ENCODE measurements around the gene FRMD5. TPM values are rescaled to one million over a fixed set of nuclear protein-coding genes. Genes with fewer than 3 reads are reported as not detected.
"Not testable (repeated sequence)": the region's sequence is repeated elsewhere in the genome, so short reads cannot be mapped to it uniquely, and the experiment has no call there.

FRMD5 gene
- total RNA-seq, 1 experiment from 2014 or later: 5.8 TPM

- no peak for DNase-seq (ENCODE audit: low spot score)
Observed at GRCh38 chr15:43896543-43896942, 298.5 kb downstream of the FRMD5 start.

- DNase-seq (ENCODE audit: low spot score): no peak
Observed at GRCh38 chr15:43895586-43895985, 299.5 kb downstream of the FRMD5 start.

GRCh38 chr15:43893956-43894355 lies 301.1 kb downstream of the FRMD5 start:
- DNase-seq (ENCODE audit: low spot score): no peak

GRCh38 chr15:43889042-43889441 lies 306.0 kb downstream of the FRMD5 start:
- DNase-seq (ENCODE audit: low spot score): no peak

GRCh38 chr15:43887901-43888300 lies 307.2 kb downstream of the FRMD5 start:
- no peak for DNase-seq (ENCODE audit: low spot score)

GRCh38 chr15:43886558-43886957 lies 308.5 kb downstream of the FRMD5 start:
- DNase-seq (ENCODE audit: low spot score): no peak

GRCh38 chr15:43883571-43883970 lies 311.5 kb downstream of the FRMD5 start:
- no peak for DNase-seq (ENCODE audit: low spot score)

- peak; percentile 36 for DNase-seq (ENCODE audit: low spot score)
Observed at GRCh38 chr15:43881944-43882343, 313.1 kb downstream of the FRMD5 start.

- DNase-seq (ENCODE audit: low spot score): no peak
Observed at GRCh38 chr15:43881245-43881644, 313.8 kb downstream of the FRMD5 start.

GRCh38 chr15:43880406-43881194 lies 314.5 kb downstream of the FRMD5 start:
- DNase-seq (ENCODE audit: low spot score): no peak

GRCh38 chr15:43879386-43880355 lies 315.4 kb downstream of the FRMD5 start:
- DNase-seq (ENCODE audit: low spot score): no peak

GRCh38 chr15:43878446-43878845 lies 316.6 kb downstream of the FRMD5 start:
- no peak for DNase-seq (ENCODE audit: low spot score)

GRCh38 chr15:43877371-43877770 lies 317.7 kb downstream of the FRMD5 start:
- no peak for DNase-seq (ENCODE audit: low spot score)

GRCh38 chr15:43876872-43877271 lies 318.2 kb downstream of the FRMD5 start:
- no peak for DNase-seq (ENCODE audit: low spot score)

GRCh38 chr15:43873651-43874050 lies 321.4 kb downstream of the FRMD5 start:
- no peak for DNase-seq (ENCODE audit: low spot score)

GRCh38 chr15:43872416-43873020 lies 322.6 kb downstream of the FRMD5 start:
- DNase-seq (ENCODE audit: low spot score): peak; percentile 83

- no peak for DNase-seq (ENCODE audit: low spot score)
Observed at GRCh38 chr15:43871835-43872234, 323.2 kb downstream of the FRMD5 start.

GRCh38 chr15:43868406-43868805 lies 326.7 kb downstream of the FRMD5 start:
- DNase-seq (ENCODE audit: low spot score): no peak

- no peak for DNase-seq (ENCODE audit: low spot score)
Observed at GRCh38 chr15:43867096-43867495, 328.0 kb downstream of the FRMD5 start.

GRCh38 chr15:43866636-43867035 lies 328.4 kb downstream of the FRMD5 start:
- DNase-seq (ENCODE audit: low spot score): not testable (repeated sequence)

- DNase-seq (ENCODE audit: low spot score): no peak
Observed at GRCh38 chr15:43859546-43859945, 335.5 kb downstream of the FRMD5 start.

GRCh38 chr15:43854801-43855200 lies 340.3 kb downstream of the FRMD5 start:
- DNase-seq (ENCODE audit: low spot score): no peak
